Endothelial cell of umbilical vein (primary cell): ENCODE results near the gene STX8. TPM values are rescaled to one million over a fixed set of nuclear protein-coding genes. Genes with fewer than 3 reads are reported as not detected.

ENCODE experiments used
- BruUV-seq: library from RNA; stranded (reverse); fragments of 400-500 nt; replicated peaks from 2 replicates; lab custom pipeline; 2021; lab: Mats Ljungman, UMichigan
- CTCF ChIA-PET: fragments of 300-600, 350-600 bp; sonication (Branson Sonifier 250); formaldehyde crosslinking; loops from one replicate; lab custom pipeline; 2021; ENCODE audit warnings: antibody characterized with exemption, inconsistent platforms; lab: Charles Lee
- POLR2A ChIA-PET: fragments of 300-600, 350-600 bp; sonication (Branson Sonifier 250); formaldehyde crosslinking; loops from one replicate; lab custom pipeline; 2021; ENCODE audit warnings: antibody characterized with exemption, inconsistent platforms; lab: Charles Lee
- DNase-seq: peaks from one replicate; pipeline ENCODE4 v3.0.0-alpha.2; 2011; ENCODE audit warnings: low read depth, low spot score
- FAIRE-seq: peaks from 2 replicates; lab custom pipeline; 2011; peaks lifted over from hg19 to GRCh38; lab: Jason Lieb, UNC
- H2AFZ ChIP-seq: 2 replicates; pipeline ENCODE4 v1.6.0; 2012; ENCODE audit warnings: low read depth, low read length, control low read depth, inconsistent platforms
- H3K27ac ChIP-seq: 2 replicates; pipeline ENCODE4 v1.5.1; 2011; ENCODE audit warnings: low read depth, mild to moderate bottlenecking, control low read depth, low read length, moderate library complexity; ENCODE audit not compliant: insufficient read depth
- H3K27me3 ChIP-seq, 2 experiments: 2 replicates each; pipeline versions ENCODE4 v1.6.0 to v1.6.1; 2011; ENCODE audit warnings: low read length in 2 of 2, mixed read lengths in 1 of 2; ENCODE audit not compliant: control insufficient read depth in 2 of 2, insufficient read depth in 2 of 2
- H3K36me3 ChIP-seq, 2 experiments: 2 replicates in 1 of 2; 3 replicates in 1 of 2; pipeline ENCODE4 v1.5.1; 2011; ENCODE audit warnings: low read length in 2 of 2, mild to moderate bottlenecking in 1 of 2, moderate library complexity in 1 of 2; ENCODE audit not compliant: control insufficient read depth in 2 of 2, insufficient read depth in 2 of 2; ENCODE audit errors: extremely low read depth in 1 of 2
- H3K4me1 ChIP-seq: 3 replicates; pipeline ENCODE4 v1.5.1; 2011; ENCODE audit warnings: mild to moderate bottlenecking, low read length; ENCODE audit not compliant: control insufficient read depth, insufficient read depth; ENCODE audit errors: extremely low read depth
- H3K4me2 ChIP-seq: 2 replicates; pipeline ENCODE4 v1.6.1; 2011; ENCODE audit warnings: low read length, control low read depth, mixed read lengths; ENCODE audit not compliant: insufficient read depth
- H3K4me3 ChIP-seq, 3 experiments: fragments of 200-600 bp in 1 of 3; sonication (generic), shearing (Covaris generic) in 1 of 3; replicated peaks in 1 of 3; 2 replicates each; pipeline ENCODE4 v1.5.1; 2011 to 2016; ENCODE audit warnings: control low read depth in 3 of 3, low read length in 3 of 3, mild to moderate bottlenecking in 2 of 3, inconsistent platforms in 1 of 3, low read depth in 1 of 3, moderate library complexity in 1 of 3; ENCODE audit not compliant: insufficient read depth in 1 of 3
- H3K79me2 ChIP-seq: 2 replicates; pipeline ENCODE4 v1.6.0; 2012; ENCODE audit warnings: low read length, inconsistent platforms; ENCODE audit not compliant: control insufficient read depth, insufficient read depth
- H3K9ac ChIP-seq: replicated peaks from 2 replicates; pipeline ENCODE3; 2011; ENCODE audit warnings: low read length, control low read depth; ENCODE audit not compliant: insufficient read depth; ENCODE audit errors: extremely low read depth
- H3K9me1 ChIP-seq: replicated peaks from 3 replicates; pipeline ENCODE4 v1.6.0; 2011; ENCODE audit warnings: mild to moderate bottlenecking, low read length; ENCODE audit not compliant: control insufficient read depth, insufficient read depth; ENCODE audit errors: extremely low read depth
- H3K9me3 ChIP-seq: replicated peaks from 2 replicates; pipeline ENCODE4 v1.5.1; 2012; ENCODE audit warnings: low read length, inconsistent platforms; ENCODE audit not compliant: control insufficient read depth, insufficient read depth
- H4K20me1 ChIP-seq: replicated peaks from 2 replicates; pipeline ENCODE3; 2011; ENCODE audit warnings: mild to moderate bottlenecking, low read length; ENCODE audit not compliant: control insufficient read depth, insufficient read depth; ENCODE audit errors: extremely low read depth
- EZH2 ChIP-seq: IDR thresholded peaks from 2 replicates; pipeline ENCODE4 v1.6.1; 2012; ENCODE audit warnings: borderline replicate concordance, low read depth, mild to moderate bottlenecking, moderate library complexity, low read length, inconsistent platforms; ENCODE audit not compliant: severe bottlenecking
- FOS ChIP-seq: IDR thresholded peaks from 2 replicates; pipeline ENCODE4 v1.6.1; 2011; ENCODE audit warnings: mild to moderate bottlenecking, low read length, moderate library complexity, borderline replicate concordance; ENCODE audit not compliant: insufficient read depth
- GATA2 ChIP-seq: IDR thresholded peaks from 2 replicates; pipeline ENCODE4 v1.7.0; 2011; ENCODE audit warnings: low read depth, mild to moderate bottlenecking, moderate library complexity, mixed read lengths, low read length; ENCODE audit not compliant: insufficient read length, insufficient read depth
- JUN ChIP-seq: IDR thresholded peaks from 2 replicates; pipeline ENCODE4 v1.6.1; 2011; ENCODE audit warnings: borderline replicate concordance, low read depth; ENCODE audit not compliant: insufficient read length, insufficient read depth
- MYC ChIP-seq: IDR thresholded peaks from one replicate; pipeline ENCODE4 v1.6.1; 2011; ENCODE audit warnings: mild to moderate bottlenecking, low read depth, low read length
- POLR2A ChIP-seq: IDR thresholded peaks from 2 replicates; pipeline ENCODE4 v1.6.1; 2012; ENCODE audit warnings: low read depth, mild to moderate bottlenecking, control low read depth, low read length
- POLR2AphosphoS5 ChIP-seq: IDR thresholded peaks from 2 replicates; pipeline ENCODE4 v1.6.1; 2012; ENCODE audit warnings: low read depth, mild to moderate bottlenecking, control low read depth, low read length, moderate library complexity; ENCODE audit not compliant: insufficient read depth
- dilution Hi-C: fragments of 300-500 bp; cut with MboI; formaldehyde crosslinking; loops from one replicate; pipeline ENCODE4 v1.15.0; 2019; ENCODE audit warnings: low sequenced_read_pairs; ENCODE audit not compliant: extremely low pct_ligation_motif_present
- intact Hi-C: fragments of 100-400 bp; cut with micrococcal nuclease; formaldehyde crosslinking; loops from one replicate; pipeline ENCODE4 v1.10.0; 2022
- polyA plus RNA-seq, 4 experiments: library from polyadenylated mRNA; depleted of rRNA in 3 of 4; stranded (reverse) in 3 of 4; unstranded in 1 of 4; fragments of >200 nt; gene quantifications; 2 replicates each; pipeline versions ENCODE4 v1.2.1 to v1.2.3, GENCODE V29; 2011 to 2012; ENCODE audit warnings: missing spikeins in 1 of 4
- total RNA-seq: library from RNA; stranded (reverse); gene quantifications from 2 replicates; pipeline ENCODE4 v1.2.3, GENCODE V29; 2021
- TF ChIP-seq, protein P1 (sequence below), 2 donors: IDR thresholded peaks; 1 replicate in 1 of 2; 2 replicates in 1 of 2; pipeline ENCODE4 v1.5.1; 2011; ENCODE audit warnings: low read length in 2 of 2, mild to moderate bottlenecking in 2 of 2, moderate library complexity in 2 of 2, control low read depth in 1 of 2, inconsistent platforms in 1 of 2, low read depth in 1 of 2; ENCODE audit not compliant: insufficient read depth in 1 of 2; ENCODE audit errors: extremely low read depth in 1 of 2
- TF ChIP-seq, protein P2 (sequence below): IDR thresholded peaks from 2 replicates; pipeline ENCODE4 v1.6.1; 2011; ENCODE audit not compliant: insufficient read depth, insufficient read length

STX8 gene
- total and polyA plus RNA-seq, 2 donors (not counting 3 experiments of a cell fraction or from before 2014, with no cell fraction given): 25.9 to 67.3 TPM

- Histone ChIP-seq H3K36me3 (no peaks in the 10 kb centered on the region), H3K27me3 (no peaks in the 10 kb centered on the region), H3K79me2 (no peaks in the 10 kb centered on the region), H3K9me3 (no peaks in the 10 kb centered on the region), H3K27ac (no peak overlapping the region), H3K4me2 (no peak overlapping the region), H3K4me3 (no peak overlapping the region), H3K9me1 (no peaks in the 10 kb centered on the region), H3K9ac (no peak overlapping the region), H3K4me1 (no peaks in the 10 kb centered on the region), H4K20me1 (no peaks in the 10 kb centered on the region), H2AFZ (no peak overlapping the region)
- intact Hi-C loops: no loop called here
- ChIA-PET CTCF (no interaction called here), POLR2A (no interaction called here)
- FAIRE-seq: no peak
- TF ChIP-seq GATA2 (no peak), POLR2AphosphoS5 (no peak), FOS (no peak), MYC (no peak), POLR2A (no peak), JUN (no peak), EZH2 (no peak)
- TF ChIP-seq, protein P1, sequence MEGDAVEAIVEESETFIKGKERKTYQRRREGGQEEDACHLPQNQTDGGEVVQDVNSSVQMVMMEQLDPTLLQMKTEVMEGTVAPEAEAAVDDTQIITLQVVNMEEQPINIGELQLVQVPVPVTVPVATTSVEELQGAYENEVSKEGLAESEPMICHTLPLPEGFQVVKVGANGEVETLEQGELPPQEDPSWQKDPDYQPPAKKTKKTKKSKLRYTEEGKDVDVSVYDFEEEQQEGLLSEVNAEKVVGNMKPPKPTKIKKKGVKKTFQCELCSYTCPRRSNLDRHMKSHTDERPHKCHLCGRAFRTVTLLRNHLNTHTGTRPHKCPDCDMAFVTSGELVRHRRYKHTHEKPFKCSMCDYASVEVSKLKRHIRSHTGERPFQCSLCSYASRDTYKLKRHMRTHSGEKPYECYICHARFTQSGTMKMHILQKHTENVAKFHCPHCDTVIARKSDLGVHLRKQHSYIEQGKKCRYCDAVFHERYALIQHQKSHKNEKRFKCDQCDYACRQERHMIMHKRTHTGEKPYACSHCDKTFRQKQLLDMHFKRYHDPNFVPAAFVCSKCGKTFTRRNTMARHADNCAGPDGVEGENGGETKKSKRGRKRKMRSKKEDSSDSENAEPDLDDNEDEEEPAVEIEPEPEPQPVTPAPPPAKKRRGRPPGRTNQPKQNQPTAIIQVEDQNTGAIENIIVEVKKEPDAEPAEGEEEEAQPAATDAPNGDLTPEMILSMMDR (IDR thresholded peaks at IDR 0.05; ENCODE audit: extremely low read depth in 1 of 2, insufficient read depth in 1 of 2, low read depth in 1 of 2, low read length in 2 of 2): no peak
- TF ChIP-seq, protein P2, sequence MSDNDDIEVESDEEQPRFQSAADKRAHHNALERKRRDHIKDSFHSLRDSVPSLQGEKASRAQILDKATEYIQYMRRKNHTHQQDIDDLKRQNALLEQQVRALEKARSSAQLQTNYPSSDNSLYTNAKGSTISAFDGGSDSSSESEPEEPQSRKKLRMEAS: no peak
- dilution Hi-C loops: no loop called here
- BruUV-seq: no TSS peak
- DNase-seq: no peak
Observed at GRCh38 chr17:9350080-9350479, 225.5 kb downstream of the STX8 start.
